ENCODE measurements around the gene DOK7. TPM values are rescaled to one million over a fixed set of nuclear protein-coding genes. Genes with fewer than 3 reads are reported as not detected.

Gene DOK7
- total and polyA plus RNA-seq, 2 of the 4 experiments (the other 2 are of a cell fraction): not detected

- dilution Hi-C loops (cut with HindIII; ENCODE audit: low sequenced_read_pairs, unreplicated experiment) (no loop called here), in situ Hi-C loops (cut with MboI; ENCODE audit: low sequenced_read_pairs) (no loop called here), intact Hi-C loops (cut with micrococcal nuclease) (no loop called here)
- CTCF ChIA-PET: no interaction called here
- Histone ChIP-seq H2BK120ac (ENCODE audit: low read depth, low read length) (no peak overlapping the region), H3K4me1 (ENCODE audit: control insufficient read depth, insufficient read depth, low read length) (peaks cover 10% of the 10 kb centered on the region), H3K18ac (ENCODE audit: low read depth, low read length) (no peak overlapping the region), H3K36me3 (ENCODE audit: control insufficient read depth, insufficient read depth, low read length) (peaks cover 28% of the 10 kb centered on the region), H3K9me1 (ENCODE audit: insufficient read depth, low read length) (no peaks in the 10 kb centered on the region), H3K4me3 (ENCODE audit: insufficient read depth, low read depth, low read length) (no peak overlapping the region), H3K27me3 (ENCODE audit: control insufficient read depth, insufficient read depth, low read length) (no peaks in the 10 kb centered on the region), H3K27ac (ENCODE audit: insufficient read depth, low read length) (no peak overlapping the region), H4K20me1 (ENCODE audit: insufficient read depth, low read length) (peaks cover 45% of the 10 kb centered on the region), H2AFZ (replicated peaks; ENCODE audit: low read length, poor library complexity) (no peak overlapping the region), H3K14ac (replicated peaks; ENCODE audit: low read depth, low read length) (no peak overlapping the region), H2BK15ac (ENCODE audit: low read depth, low read length) (no peak overlapping the region), H2BK20ac (ENCODE audit: low read depth, low read length) (no peak overlapping the region), H3K56ac (ENCODE audit: extremely low read depth, insufficient read depth, low read length) (no peak overlapping the region), H3K9ac (ENCODE audit: low read depth, low read length) (no peak overlapping the region), H4K91ac (ENCODE audit: insufficient read depth, low read depth, low read length) (no peak overlapping the region), H2AK9ac (replicated peaks; ENCODE audit: low read depth, low read length, poor library complexity) (no peak overlapping the region), H3K4me2 (ENCODE audit: low read depth, low read length) (no peak overlapping the region), H3K79me1 (ENCODE audit: low read depth in 1 of 2, low read length in 2 of 2) (peaks cover 18 to 49% of the 10 kb centered on the region in 2 experiments), H2AK5ac (ENCODE audit: low read depth, low read length) (no peak overlapping the region), H4K8ac (ENCODE audit: low read depth in 2 of 2, low read length in 2 of 2) (no peak overlapping the region), H3K23ac (ENCODE audit: low read depth, low read length) (no peak overlapping the region), H2BK5ac (ENCODE audit: low read depth, low read length, poor library complexity, severe bottlenecking) (no peak overlapping the region), H3K4ac (ENCODE audit: low read depth, low read length) (no peak overlapping the region), H4K5ac (ENCODE audit: low read depth, low read length) (no peak overlapping the region), H3K9me3 (ENCODE audit: control insufficient read depth, insufficient read depth, low read length) (no peaks in the 10 kb centered on the region)
- WGBS, 2 experiments (ENCODE audit: extremely low coverage in 2 of 2, insufficient read length in 1 of 2): 93% methylated on average over 19 of the region's 27 CpGs; no CpG with 5 or more reads in 1 of the 2 experiments
- BruUV-seq (replicated peaks): no TSS peak
- ATAC-seq (ENCODE audit: low read depth) (no peak), DNase-seq (no peak)
- TF ChIP-seq CHD1 (IDR thresholded peaks at IDR 0.05; ENCODE audit: low read depth, low read length) (no peak), CTCF (conservative IDR thresholded peaks at IDR 0.05; ENCODE audit: low read depth, low read length) (no peak), CEBPB (IDR thresholded peaks at IDR 0.05; ENCODE audit: low read depth, low read length) (no peak), SMC3 (IDR thresholded peaks at IDR 0.05; ENCODE audit: low read depth, low read length) (no peak), MXI1 (IDR thresholded peaks at IDR 0.05; ENCODE audit: borderline replicate concordance, low read depth, low read length) (no peak), MAFK (IDR thresholded peaks at IDR 0.05; ENCODE audit: low read depth, low read length) (no peak)
- POLR2A ChIA-PET (ENCODE audit: unreplicated experiment): no interaction called here
Measured at GRCh38 chr4:3527914-3528876, 65.1 kb downstream of the DOK7 start.
